Heart left ventricle (tissue), 13 donors: ENCODE data around the gene SLC4A1AP.

Source experiments
- CTCF ChIP-seq, 12 donors: fragments of 200-600 bp; sonication (generic) in 4 of 12; IDR thresholded peaks; one replicate each; pipeline versions ENCODE4 v1.5.0 to v1.8.0; 2018 to 2022; ENCODE audit warnings: antibody characterized with exemption in 12 of 12, mild to moderate bottlenecking in 5 of 12
- POLR2A ChIP-seq, 2 donors: fragments of 450-650 bp; IDR thresholded peaks; one replicate each; pipeline ENCODE4 v1.6.1; 2017; ENCODE audit warnings: antibody characterized with exemption in 2 of 2, mild to moderate bottlenecking in 2 of 2, moderate library complexity in 2 of 2
- donor health status: ischemic (EF 13 %, LVEDD 7.1; RV severe dilation, severe dysfunction).
- donor health status: DM: no; HTN: yes; CAD: no.
- donor health status: DM: no; HTN: no; CAD: no.
- donor health status: ischemic (EF 25% LVEDD 6.9; RV normal size, moderate dysfunction).
- donor health status: ischemic (EF 25% LVEDD 5.7; RV mildly dilated, moderate dysfunction).
- donor health status: ischemic (EF 35%, LVEDD 5.7; RV mildly dilated, moderate dysfunction).
- donor health status: nonischemic (EF 11% LVEDD 7.7; RV severe dilation, severe dysfunction).
- donor health status: DM: yes; HTN: yes; CAD: no.
- donor health status: PGD.
- donor health status: ischemic (EF 29% LVEDD 5.4; RV normal size, mild dysfunction).
- donor health status: nonischemic (EF 23%, LVEDD 6.1; RV moderate dilation, normal function).

GRCh38 chr2:27729198-27729597 lies 65.5 kb downstream of the SLC4A1AP start:
- TF ChIP-seq POLR2A (IDR thresholded peaks at IDR 0.05) (no peak), CTCF (IDR thresholded peaks at IDR 0.05) (no peak)
